ENCODE data around the gene AQP3. TPM values are rescaled to one million over a fixed set of nuclear protein-coding genes. Genes with fewer than 3 reads are reported as not detected.
A peak's percentile ranks its signal among the peaks of the same experiment; 100 is the strongest.
"Not testable (repeated sequence)": the region's sequence is repeated elsewhere in the genome, so short reads cannot be mapped to it uniquely, and the experiment has no call there.

AQP3 gene
- total RNA-seq, 1 donor from 2014 or later = 3.2 TPM

GRCh38 chr9:33426843-33427293 lies 20.5 kb downstream of the AQP3 start:
- Mint-ChIP-seq H3K9me3 (no peaks in the 10 kb centered on the region), H3K4me1 (peaks cover 4% of the 10 kb centered on the region), H3K4me3 (no peak overlapping the region), H3K27me3 (peaks cover 2% of the 10 kb centered on the region), H3K27ac (no peak overlapping the region), H3K36me3 (ENCODE audit: low read depth) (no peaks in the 10 kb centered on the region)
- intact Hi-C loops (cut with micrococcal nuclease) = no loop called here
- no peak for DNase-seq

DNA sequence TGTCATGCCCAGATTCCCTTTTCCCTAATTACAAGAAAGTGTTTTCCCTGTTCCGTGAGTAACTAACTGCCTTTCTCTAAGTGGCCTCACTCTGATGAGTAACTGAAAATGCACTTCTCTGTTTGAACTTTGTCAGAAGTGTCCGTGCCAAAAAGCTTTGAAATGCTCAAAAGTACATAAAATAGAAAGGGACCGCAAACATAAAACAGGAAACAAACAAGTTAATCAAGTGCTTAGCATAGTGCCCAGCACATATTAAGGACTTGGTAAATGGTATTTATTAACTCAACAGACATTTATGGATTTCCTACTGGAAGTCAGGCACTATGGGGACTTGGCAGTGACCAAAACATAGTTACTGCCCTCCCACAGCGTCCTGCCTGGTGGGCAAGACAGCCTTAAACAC lies 22.3 kb downstream of the AQP3 start:
- Mint-ChIP-seq H3K4me3 (no peak overlapping the region), H3K27me3 (peaks cover 4% of the 10 kb centered on the region), H3K27ac (no peak overlapping the region), H3K9me3 (no peaks in the 10 kb centered on the region), H3K4me1 (peaks cover 5% of the 10 kb centered on the region), H3K36me3 (ENCODE audit: low read depth) (no peaks in the 10 kb centered on the region)
- intact Hi-C loops (cut with micrococcal nuclease) = no loop called here
- no peak for DNase-seq

- H3K4me3 Mint-ChIP-seq; H3K36me3 Mint-ChIP-seq (ENCODE audit: low read depth); H3K27ac Mint-ChIP-seq; H3K9me3 Mint-ChIP-seq; intact Hi-C loops (cut with micrococcal nuclease); DNase-seq; H3K27me3 Mint-ChIP-seq; H3K4me1 Mint-ChIP-seq: not testable (repeated sequence)
Observed at GRCh38 chr9:33424492-33424891, 22.9 kb downstream of the AQP3 start.

- DNase-seq; H3K27ac Mint-ChIP-seq; H3K27me3 Mint-ChIP-seq; H3K4me1 Mint-ChIP-seq; H3K36me3 Mint-ChIP-seq (ENCODE audit: low read depth); H3K4me3 Mint-ChIP-seq; intact Hi-C loops (cut with micrococcal nuclease); H3K9me3 Mint-ChIP-seq: not testable (repeated sequence)
Observed at GRCh38 chr9:33424043-33424442, 23.4 kb downstream of the AQP3 start.

GRCh38 chr9:33419708-33420303 lies 27.6 kb downstream of the AQP3 start:
- peaks cover 41% of the 10 kb centered on the region for H3K4me1 Mint-ChIP-seq
- H3K27ac Mint-ChIP-seq = no peak overlapping the region
- intact Hi-C loops (cut with micrococcal nuclease) = loop anchor here (5.0 kb wide), 1 partner anchor 343 kb away; the partner anchor contains the start of gene SMU1
- no peak for DNase-seq
- H3K36me3 Mint-ChIP-seq (ENCODE audit: low read depth) = no peaks in the 10 kb centered on the region
- no peaks in the 10 kb centered on the region for H3K9me3 Mint-ChIP-seq
- H3K27me3 Mint-ChIP-seq = peaks cover 2% of the 10 kb centered on the region
- H3K4me3 Mint-ChIP-seq = no peak overlapping the region

DNA sequence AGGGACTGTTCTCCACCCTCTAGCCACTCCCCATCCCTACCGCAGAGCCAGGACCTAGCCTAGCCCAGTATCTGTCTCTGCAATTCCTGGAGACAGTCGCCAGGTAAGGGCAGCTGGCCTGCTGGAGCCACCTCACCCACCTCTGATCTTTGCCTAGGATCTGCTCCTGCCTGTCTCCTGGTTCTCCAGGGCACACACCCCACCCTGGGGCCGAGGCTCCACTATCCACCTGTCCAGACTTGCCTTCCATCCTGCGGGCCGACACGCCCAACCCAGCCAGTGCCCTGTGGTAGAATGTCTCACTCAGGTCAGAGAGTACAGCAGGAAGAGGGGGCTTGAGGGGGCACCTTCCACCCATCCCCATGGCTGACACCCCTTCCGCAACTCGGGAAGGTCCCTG lies 29.3 kb downstream of the AQP3 start:
- no peak for DNase-seq
- Mint-ChIP-seq H3K4me3 (no peak overlapping the region), H3K27me3 (peaks cover 2% of the 10 kb centered on the region), H3K9me3 (no peaks in the 10 kb centered on the region), H3K36me3 (ENCODE audit: low read depth) (no peaks in the 10 kb centered on the region), H3K27ac (no peak overlapping the region), H3K4me1 (peaks cover 50% of the 10 kb centered on the region)
- intact Hi-C loops (cut with micrococcal nuclease) = loop anchor here (5.0 kb wide), 1 partner anchor 341 kb away; the partner anchor contains the start of gene SMU1

DNA sequence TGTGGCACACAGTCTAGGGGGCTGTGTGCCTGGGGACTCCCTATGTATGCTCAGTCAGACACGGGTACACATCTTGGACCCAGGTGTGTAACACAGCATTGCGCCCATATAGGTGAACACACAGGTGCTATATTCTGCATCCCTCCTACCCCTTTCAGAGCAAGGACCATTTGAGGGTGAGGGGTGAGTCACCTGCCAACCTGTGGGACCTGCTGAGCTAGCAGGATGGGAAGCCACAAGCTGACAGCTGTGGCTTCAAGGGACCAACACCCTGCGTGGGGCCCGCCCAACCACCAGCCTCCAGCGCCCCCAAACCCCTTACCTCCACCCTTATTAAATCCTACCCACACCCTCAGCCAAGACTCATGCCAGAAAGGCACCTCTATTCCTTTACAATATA lies 30.4 kb downstream of the AQP3 start:
- peak overlapping the region; percentile 69 for H3K4me3 Mint-ChIP-seq
- peak; percentile 75 for DNase-seq

DNA sequence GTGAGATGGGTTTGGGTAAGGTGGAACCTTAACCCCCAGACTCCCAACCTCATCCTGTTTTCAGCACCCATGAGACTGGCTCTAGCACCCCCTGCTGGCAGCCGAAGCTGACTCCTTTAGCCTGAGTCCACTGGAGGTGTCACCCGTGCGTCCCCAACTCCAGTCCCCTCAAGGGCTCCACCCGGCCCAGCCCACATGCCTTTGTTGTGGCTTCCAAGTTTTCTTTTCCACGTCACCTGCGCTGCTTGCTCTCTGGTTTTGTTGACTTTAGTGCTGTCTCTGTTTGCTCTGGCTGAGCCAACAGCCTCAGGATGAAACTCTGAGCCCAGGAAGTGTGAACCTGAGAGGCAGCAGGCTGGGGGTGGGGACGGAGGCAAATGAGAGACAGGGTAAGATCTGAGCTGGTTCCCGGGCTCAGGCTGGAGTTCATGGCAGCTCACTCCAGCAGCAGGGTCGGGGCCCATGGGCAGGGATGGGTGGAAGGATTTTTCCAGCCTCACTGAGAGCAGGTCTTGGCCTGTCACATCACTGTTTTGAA lies 31.8 kb downstream of the AQP3 start:
- intact Hi-C loops (cut with micrococcal nuclease) = loop anchor here (1.0 to 5.0 kb wide), 5 partner anchors 31 to 338 kb away; partner anchors contain the start of genes NFX1 and SMU1
- Mint-ChIP-seq H3K27ac (peak overlapping the region; percentile 94), H3K9me3 (no peaks in the 10 kb centered on the region), H3K36me3 (ENCODE audit: low read depth) (no peaks in the 10 kb centered on the region), H3K27me3 (peaks cover 2% of the 10 kb centered on the region), H3K4me1 (peaks cover 50% of the 10 kb centered on the region), H3K4me3 (peak overlapping the region; percentile 69)
- peak; percentile 98 for DNase-seq

More for the DNA sequence above, 30.4 kb downstream of the AQP3 start:
- Mint-ChIP-seq H3K27me3 (peaks cover 2% of the 10 kb centered on the region), H3K36me3 (ENCODE audit: low read depth) (no peaks in the 10 kb centered on the region), H3K4me1 (peaks cover 50% of the 10 kb centered on the region), H3K27ac (peak overlapping the region; percentile 82), H3K9me3 (no peaks in the 10 kb centered on the region)
- intact Hi-C loops (cut with micrococcal nuclease) = loop anchor here (5.0 kb wide), 1 partner anchor 340 kb away; the partner anchor contains the start of gene SMU1

DNA sequence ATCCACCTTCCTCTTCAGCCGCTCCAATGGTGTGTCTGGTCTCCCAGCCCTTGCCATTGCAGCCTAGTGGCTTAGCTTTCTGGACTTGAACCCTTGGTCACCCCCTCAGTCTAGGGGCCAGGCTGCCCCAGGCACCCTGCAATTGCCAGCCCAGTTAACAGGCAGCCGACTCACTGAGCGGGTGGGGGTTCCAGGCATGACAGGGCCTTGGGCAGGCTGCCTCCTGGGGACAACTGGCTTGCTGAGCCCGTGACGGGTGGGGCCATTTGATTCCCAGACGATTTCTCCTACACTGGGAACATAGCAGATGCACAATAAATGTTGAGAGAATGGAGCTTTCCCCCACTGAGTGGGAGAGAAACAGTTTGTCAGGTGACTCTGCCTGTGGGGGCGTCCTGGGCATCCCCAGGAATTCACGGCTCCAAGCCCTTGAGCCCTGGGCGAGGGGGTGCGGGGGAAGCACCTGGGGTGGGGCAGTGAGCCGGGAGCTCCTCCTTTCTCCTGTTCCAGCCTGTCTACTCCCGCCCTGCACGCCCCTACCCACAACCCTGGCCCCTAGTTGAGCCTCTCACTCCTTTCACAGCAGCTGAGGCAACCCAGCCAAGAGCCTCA lies 32.4 kb downstream of the AQP3 start:
- no peaks in the 10 kb centered on the region for H3K36me3 Mint-ChIP-seq (ENCODE audit: low read depth)
- H3K27ac Mint-ChIP-seq = peak overlapping the region; percentile 94
- H3K9me3 Mint-ChIP-seq = no peaks in the 10 kb centered on the region
- H3K27me3 Mint-ChIP-seq = no peaks in the 10 kb centered on the region
- H3K4me3 Mint-ChIP-seq = peak overlapping the region; percentile 69
- peak; percentile 61 for DNase-seq
- H3K4me1 Mint-ChIP-seq = peaks cover 44% of the 10 kb centered on the region
- intact Hi-C loops (cut with micrococcal nuclease) = loop anchor here (1.0 to 5.0 kb wide), 5 partner anchors 31 to 338 kb away; partner anchors contain the start of genes NFX1 and SMU1

- H3K27ac Mint-ChIP-seq = peak overlapping the region; percentile 94
- H3K27me3 Mint-ChIP-seq = no peaks in the 10 kb centered on the region
- peaks cover 43% of the 10 kb centered on the region for H3K4me1 Mint-ChIP-seq
- peak; percentile 70 for DNase-seq
- H3K36me3 Mint-ChIP-seq (ENCODE audit: low read depth) = no peaks in the 10 kb centered on the region
- intact Hi-C loops (cut with micrococcal nuclease) = loop anchor here (2.0 kb wide), 2 partner anchors 39 to 53 kb away; no protein-coding TSS in a partner anchor
- peak overlapping the region; percentile 9 for H3K4me3 Mint-ChIP-seq
- no peaks in the 10 kb centered on the region for H3K9me3 Mint-ChIP-seq
Observed at GRCh38 chr9:33414268-33414667, 33.1 kb downstream of the AQP3 start.

- peaks cover 6% of the 10 kb centered on the region for H3K27me3 Mint-ChIP-seq
- intact Hi-C loops (cut with micrococcal nuclease) = no loop called here
- no peak overlapping the region for H3K4me3 Mint-ChIP-seq
- no peak for DNase-seq
- H3K36me3 Mint-ChIP-seq (ENCODE audit: low read depth) = no peaks in the 10 kb centered on the region
- no peak overlapping the region for H3K27ac Mint-ChIP-seq
- H3K4me1 Mint-ChIP-seq = peaks cover 3% of the 10 kb centered on the region
- no peaks in the 10 kb centered on the region for H3K9me3 Mint-ChIP-seq
Observed at GRCh38 chr9:33408087-33408486, 39.3 kb downstream of the AQP3 start.

DNA sequence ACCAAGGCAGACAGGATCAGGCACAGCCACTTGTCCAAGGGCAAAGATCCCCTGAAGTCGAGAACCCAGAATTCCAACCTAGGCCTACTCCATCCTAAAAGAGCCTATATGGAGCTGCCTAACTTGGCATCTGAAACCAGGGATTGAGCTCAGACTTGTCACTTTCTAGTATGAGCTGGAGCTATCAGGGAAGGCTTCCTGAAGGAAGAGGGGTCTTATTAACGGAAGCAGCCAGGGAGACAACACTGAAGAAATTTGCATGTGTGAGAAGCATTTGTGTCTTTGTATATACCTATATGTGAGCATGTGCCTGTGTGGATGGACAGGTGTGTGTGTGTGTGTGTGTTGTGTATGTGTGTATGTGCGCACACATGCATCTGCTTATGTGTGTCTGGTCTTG lies 40.3 kb downstream of the AQP3 start:
- Mint-ChIP-seq H3K27me3 (peaks cover 6% of the 10 kb centered on the region), H3K36me3 (ENCODE audit: low read depth) (no peaks in the 10 kb centered on the region), H3K27ac (no peak overlapping the region), H3K4me3 (no peak overlapping the region), H3K9me3 (no peaks in the 10 kb centered on the region), H3K4me1 (peaks cover 3% of the 10 kb centered on the region)
- no peak for DNase-seq
- intact Hi-C loops (cut with micrococcal nuclease) = no loop called here

- intact Hi-C loops (cut with micrococcal nuclease) = loop anchor here (5.0 kb wide), 1 partner anchor 42 kb away; the partner anchor contains the start of gene AQP3
- Mint-ChIP-seq H3K27me3 (peaks cover 6% of the 10 kb centered on the region), H3K4me1 (peaks cover 5% of the 10 kb centered on the region), H3K9me3 (no peaks in the 10 kb centered on the region), H3K36me3 (ENCODE audit: low read depth) (no peaks in the 10 kb centered on the region), H3K4me3 (no peak overlapping the region), H3K27ac (no peak overlapping the region)
- no peak for DNase-seq
Observed at GRCh38 chr9:33404788-33405362, 42.5 kb downstream of the AQP3 start.
